ENCODE data around the gene DPEP1.

GRCh38 chr16:89617036-89617435, 3.6 kb downstream of the DPEP1 start:
- TF ChIP-seq CTCF (optimal IDR thresholded peaks at IDR 0.05 in 1 of 3, IDR thresholded peaks at IDR 0.05 in 1 of 3, conservative IDR thresholded peaks at IDR 0.05 in 1 of 3; ENCODE audit: extremely low read depth in 1 of 3, insufficient read depth in 2 of 3, low read length in 3 of 3) (no peak), EZH2 (IDR thresholded peaks at IDR 0.05; ENCODE audit: low read length) (no peak)

Measured in keratinocyte (primary cell).